ENCODE measurements around the gene HM13. TPM values are rescaled to one million over a fixed set of nuclear protein-coding genes. Genes with fewer than 3 reads are reported as not detected.

The HM13 gene
- total and polyA plus RNA-seq, 9 of the 15 experiments (the other 6 are each of a cell fraction or from before 2014, with no cell fraction given): 7.7 to 136 (median 74.5) TPM

DNA sequence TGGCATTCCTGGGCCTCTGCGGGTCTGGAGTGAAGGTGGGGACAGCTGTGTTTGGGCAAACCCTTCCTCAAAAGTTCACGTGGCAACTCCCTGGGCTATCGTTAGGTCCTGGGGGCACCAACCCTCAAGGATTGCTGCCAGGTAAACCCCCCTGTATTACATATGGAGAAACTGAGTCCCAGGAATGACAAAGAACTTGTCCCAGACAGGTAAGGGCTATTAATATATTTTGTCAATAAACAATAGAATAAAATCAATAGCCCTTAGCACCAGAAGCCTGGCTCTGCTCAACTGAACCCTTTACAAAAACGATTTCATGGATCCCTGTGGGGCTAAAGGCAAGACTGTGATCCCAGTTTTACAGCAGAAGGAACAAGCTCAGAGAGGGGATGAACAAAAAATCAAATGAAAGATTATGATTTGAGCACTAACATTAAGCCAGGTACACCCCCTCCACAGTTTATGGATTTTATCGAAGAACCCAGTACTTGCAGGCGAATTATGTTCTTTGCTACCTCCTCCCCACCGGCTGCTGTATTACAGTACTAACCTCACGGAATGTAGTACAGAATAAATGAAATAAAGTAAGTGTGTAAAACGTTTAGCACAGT, 93.5 kb downstream of the HM13 start (continued):
- TF ChIP-seq ZBTB34 (CRISPR knock-in tag; IDR thresholded peaks at IDR 0.05): no peak
- TF ChIP-seq ETV6 (IDR thresholded peaks at IDR 0.05; ENCODE audit: borderline replicate concordance in 1 of 2, low read depth in 2 of 2, low read length in 1 of 2): no peak
- TF ChIP-seq ETV6 (CRISPR knock-in tag; IDR thresholded peaks at IDR 0.05; ENCODE audit: borderline replicate concordance): no peak
- no peak for TF ChIP-seq TBL1XR1 (IDR thresholded peaks at IDR 0.05; ENCODE audit: low read length in 2 of 2)
- TF ChIP-seq KAT2B (IDR thresholded peaks at IDR 0.05; ENCODE audit: low read depth, low read length): no peak
- TF ChIP-seq E2F6 (IDR thresholded peaks at IDR 0.05; ENCODE audit: borderline replicate concordance in 1 of 2, extremely low read depth in 1 of 2, insufficient read depth in 1 of 2, insufficient read length in 1 of 2, low read depth in 1 of 2, low read length in 1 of 2, poor library complexity in 1 of 2, severe bottlenecking in 1 of 2): peak in 1 of 2 experiments; percentile 1
- no peak for TF ChIP-seq IRF2 (CRISPR knock-in tag; IDR thresholded peaks at IDR 0.05)
- TF ChIP-seq ZSCAN29 (IDR thresholded peaks at IDR 0.05): no peak
- no peak; the same call in 1 of the 2 replicates for TF ChIP-seq TOE1 (IDR thresholded peaks at IDR 0.05; ENCODE audit: borderline replicate concordance)
- no peak for TF ChIP-seq TOE1 (CRISPR knock-in tag; IDR thresholded peaks at IDR 0.05; ENCODE audit: borderline replicate concordance, low read depth)
- no peak for TF ChIP-seq PRPF4 (IDR thresholded peaks at IDR 0.05; ENCODE audit: insufficient read depth, low read depth, low read length, poor library complexity, severe bottlenecking)
- TF ChIP-seq ARID3A (IDR thresholded peaks at IDR 0.05; ENCODE audit: borderline replicate concordance, low read depth, low read length): no peak
- TF ChIP-seq NKRF (IDR thresholded peaks at IDR 0.05; ENCODE audit: borderline replicate concordance): 0 out of 2 replicates have a peak, but pooled peaks have one; percentile 4
- TF ChIP-seq IRF1 (CRISPR knock-in tag; IDR thresholded peaks at IDR 0.05; ENCODE audit: borderline replicate concordance): no peak
- no peak for TF ChIP-seq CBFB (CRISPR knock-in tag; IDR thresholded peaks at IDR 0.05)
- no peak for TF ChIP-seq SPI1 (IDR thresholded peaks at IDR 0.05; ENCODE audit: borderline replicate concordance, low read depth, low read length)
- TF ChIP-seq CBX1 (IDR thresholded peaks at IDR 0.05; ENCODE audit: low read depth): no peak
- TF ChIP-seq ZNF175 (CRISPR knock-in tag; IDR thresholded peaks at IDR 0.05; ENCODE audit: low read depth): no peak
- TF ChIP-seq MCM7 (IDR thresholded peaks at IDR 0.05): no peak
- no peak for TF ChIP-seq ZNF217 (CRISPR knock-in tag; IDR thresholded peaks at IDR 0.05)
